D721Med (cell line): ENCODE measurements around the gene MTMR3.
"Not testable (repeated sequence)": the region's sequence is repeated elsewhere in the genome, so short reads cannot be mapped to it uniquely, and the experiment has no call there.

Experiments used
- DNase-seq: peaks from one replicate; pipeline ENCODE4 v3.0.0; 2011; ENCODE audit warnings: low spot score; ENCODE audit not compliant: insufficient read length
- FAIRE-seq: peaks from 2 replicates; lab custom pipeline; 2011; peaks lifted over from hg19 to GRCh38; lab: Jason Lieb, UNC
- TF ChIP-seq, protein P1 (sequence below): IDR thresholded peaks from 2 replicates; pipeline ENCODE4 v1.5.1; 2012; ENCODE audit warnings: mild to moderate bottlenecking, control low read depth; ENCODE audit not compliant: insufficient read depth; ENCODE audit errors: missing control alignments

Gene MTMR3

DNA sequence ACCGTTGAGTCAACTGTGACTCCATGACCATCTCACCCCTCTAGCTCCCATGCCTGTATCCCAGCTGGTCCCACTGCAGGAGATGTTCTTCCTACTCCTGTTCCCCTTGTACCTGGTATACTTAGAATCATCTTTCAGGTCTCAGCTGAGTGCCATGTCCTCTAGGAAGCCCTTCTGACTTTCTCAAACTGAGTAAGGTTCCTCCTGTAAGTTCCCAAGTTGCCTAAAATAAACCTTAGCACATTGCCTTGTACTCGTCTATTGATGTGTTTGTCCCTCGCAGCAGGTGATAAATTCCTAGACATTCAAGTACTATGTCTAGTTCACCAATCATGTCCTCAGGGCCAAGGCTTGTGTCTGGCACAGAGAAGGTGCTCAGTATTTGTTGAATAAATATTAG is 26.5 kb upstream of the MTMR3 start:
- FAIRE-seq (no peak), DNase-seq (no peak)
- TF ChIP-seq, protein P1, sequence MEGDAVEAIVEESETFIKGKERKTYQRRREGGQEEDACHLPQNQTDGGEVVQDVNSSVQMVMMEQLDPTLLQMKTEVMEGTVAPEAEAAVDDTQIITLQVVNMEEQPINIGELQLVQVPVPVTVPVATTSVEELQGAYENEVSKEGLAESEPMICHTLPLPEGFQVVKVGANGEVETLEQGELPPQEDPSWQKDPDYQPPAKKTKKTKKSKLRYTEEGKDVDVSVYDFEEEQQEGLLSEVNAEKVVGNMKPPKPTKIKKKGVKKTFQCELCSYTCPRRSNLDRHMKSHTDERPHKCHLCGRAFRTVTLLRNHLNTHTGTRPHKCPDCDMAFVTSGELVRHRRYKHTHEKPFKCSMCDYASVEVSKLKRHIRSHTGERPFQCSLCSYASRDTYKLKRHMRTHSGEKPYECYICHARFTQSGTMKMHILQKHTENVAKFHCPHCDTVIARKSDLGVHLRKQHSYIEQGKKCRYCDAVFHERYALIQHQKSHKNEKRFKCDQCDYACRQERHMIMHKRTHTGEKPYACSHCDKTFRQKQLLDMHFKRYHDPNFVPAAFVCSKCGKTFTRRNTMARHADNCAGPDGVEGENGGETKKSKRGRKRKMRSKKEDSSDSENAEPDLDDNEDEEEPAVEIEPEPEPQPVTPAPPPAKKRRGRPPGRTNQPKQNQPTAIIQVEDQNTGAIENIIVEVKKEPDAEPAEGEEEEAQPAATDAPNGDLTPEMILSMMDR: no peak

DNA sequence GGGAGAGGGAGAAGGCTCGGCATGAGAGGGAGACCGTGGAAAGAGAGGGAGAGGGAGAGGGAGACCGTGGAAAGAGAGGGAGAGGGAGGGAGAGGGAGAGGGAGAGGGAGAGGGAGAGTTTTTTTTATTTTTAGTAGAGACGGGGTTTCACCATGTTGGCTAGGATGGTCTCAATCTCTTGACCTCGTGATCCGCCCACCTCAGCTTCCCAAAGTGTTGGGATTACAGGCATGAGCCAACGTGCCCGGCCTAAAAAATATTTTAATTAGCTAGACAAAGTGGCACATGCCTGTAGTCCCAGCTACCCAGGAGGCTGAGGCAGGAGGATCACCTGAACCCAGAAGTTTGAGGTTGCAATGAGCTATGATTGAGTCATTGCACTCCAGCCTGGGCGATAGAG is 23.9 kb upstream of the MTMR3 start:
- not testable (repeated sequence) for DNase-seq, FAIRE-seq

DNA sequence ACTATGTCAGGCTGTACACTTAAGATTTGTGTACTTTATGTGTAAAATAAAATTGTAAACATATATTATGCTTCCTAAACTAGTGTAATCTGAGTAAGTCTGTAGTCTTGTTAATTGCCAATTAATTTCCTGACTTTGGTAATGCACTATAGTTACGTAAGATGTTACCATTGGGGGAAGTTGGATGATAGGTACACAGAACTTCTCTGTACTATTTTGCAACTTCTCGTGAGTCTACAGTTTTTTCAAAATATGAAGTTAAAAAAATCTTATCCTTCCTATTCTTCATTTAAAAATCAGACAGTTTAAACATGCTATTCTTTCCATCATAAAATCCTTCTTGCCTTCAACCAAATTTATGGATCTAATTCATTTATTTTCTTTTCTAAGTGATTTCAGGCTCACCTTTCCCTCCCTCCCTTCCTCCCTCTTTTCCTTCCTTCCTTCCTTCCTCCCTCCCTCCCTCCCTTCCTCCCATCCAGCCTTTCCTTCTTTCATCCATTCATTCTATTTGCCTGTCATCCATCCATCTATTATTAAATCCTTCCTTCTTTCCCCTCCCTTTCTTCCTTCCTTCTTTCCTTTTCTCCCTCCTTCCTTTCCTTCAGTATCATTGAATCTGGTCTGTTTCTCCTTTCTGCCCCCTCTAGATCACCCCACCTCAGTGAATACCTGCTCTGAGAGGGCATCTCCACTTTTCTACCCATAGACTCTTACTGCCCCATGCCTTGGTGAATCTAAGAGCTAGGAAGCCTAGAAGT is 22.8 kb upstream of the MTMR3 start:
- DNase-seq: no peak
- FAIRE-seq: no peak
- TF ChIP-seq, protein P1: no peak

DNA sequence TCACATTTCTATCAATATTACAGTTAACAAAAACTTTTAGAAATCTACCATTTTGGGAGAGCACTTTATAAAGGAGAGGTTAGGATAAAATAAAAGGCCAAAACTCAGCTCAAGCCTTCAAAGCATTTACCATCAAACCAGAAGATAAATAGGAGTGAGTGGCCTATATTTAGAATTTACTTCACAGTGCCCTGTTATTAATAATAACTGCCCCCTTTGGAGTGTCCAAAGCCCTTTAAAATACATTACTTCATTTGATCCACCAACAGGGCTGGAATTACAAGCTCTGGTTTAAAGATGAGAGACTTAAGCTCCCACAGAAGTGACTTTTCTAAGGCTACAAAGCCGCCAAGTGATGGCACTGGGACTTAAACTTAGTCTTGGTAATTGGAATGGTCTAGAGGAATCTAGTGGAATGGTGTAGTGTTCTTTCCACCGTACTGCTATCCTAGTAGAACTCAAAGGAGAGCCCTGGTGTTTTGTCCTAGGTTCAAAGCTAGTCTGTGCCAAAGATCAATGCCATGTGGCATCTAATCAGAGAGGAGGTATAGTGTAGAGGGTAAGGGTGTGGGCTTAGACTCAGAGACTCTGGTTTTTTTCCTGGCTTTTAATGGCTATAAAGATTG is 21.2 kb upstream of the MTMR3 start:
- TF ChIP-seq, protein P1: no peak
- DNase-seq: no peak
- no peak for FAIRE-seq

DNA sequence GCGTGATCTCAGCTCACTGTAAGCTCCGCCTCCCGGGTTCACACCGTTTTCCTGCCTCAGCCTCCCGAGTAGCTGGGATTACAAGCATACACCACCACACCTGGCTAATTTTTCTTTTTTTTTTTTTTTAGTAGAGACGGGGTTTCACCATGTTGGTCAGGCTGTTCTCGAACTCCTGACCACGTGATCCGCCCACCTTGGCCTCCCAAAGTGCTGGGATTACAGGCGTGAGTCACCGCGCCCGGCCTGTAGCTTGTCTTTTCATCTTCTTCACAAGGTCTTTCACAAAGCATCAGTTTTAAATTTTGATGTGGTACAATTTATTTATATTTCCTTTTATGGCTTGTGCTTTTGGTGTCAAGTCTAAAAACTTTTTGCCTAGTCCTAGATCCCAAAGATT is 17.4 kb upstream of the MTMR3 start:
- DNase-seq, FAIRE-seq: not testable (repeated sequence)

DNA sequence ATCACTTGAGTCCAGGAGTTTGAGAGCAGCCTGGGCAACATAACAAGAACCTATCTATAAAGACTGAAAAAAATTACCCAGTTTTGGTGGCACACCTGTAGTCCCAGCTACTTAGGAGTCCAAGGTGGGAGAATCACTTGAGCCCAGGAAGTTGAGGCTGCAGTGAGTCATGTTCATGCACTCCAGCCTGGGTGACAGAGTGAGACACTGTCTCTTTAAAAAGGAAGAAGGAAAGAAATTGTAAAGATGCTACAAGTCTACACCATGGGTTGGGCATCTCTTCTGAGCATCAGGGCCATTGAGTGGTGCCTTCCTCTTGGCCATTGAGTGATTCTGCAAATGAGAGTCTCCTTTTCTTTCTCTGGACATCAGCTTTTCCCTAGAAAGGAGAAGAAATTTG is 15.7 kb upstream of the MTMR3 start:
- DNase-seq (no peak), FAIRE-seq (no peak)
- TF ChIP-seq, protein P1: no peak

DNA sequence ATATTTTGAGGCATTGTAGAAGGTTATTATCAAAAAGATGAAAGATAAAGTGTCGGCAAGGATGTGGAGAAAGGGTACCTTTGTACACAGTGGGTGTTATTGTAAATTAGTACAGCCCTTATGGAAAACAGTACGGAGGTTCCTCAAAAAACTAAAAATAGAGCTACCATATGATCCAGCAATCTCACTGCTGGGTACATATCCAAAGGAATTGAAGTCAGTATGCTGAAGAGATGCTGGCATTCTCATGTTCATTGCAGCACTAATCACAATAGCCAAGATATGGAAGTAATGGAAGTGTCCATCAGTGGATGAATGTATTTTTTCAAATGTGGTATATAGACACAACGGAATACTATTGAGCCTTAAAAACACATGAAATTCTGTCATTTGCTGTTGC is 15.1 kb upstream of the MTMR3 start:
- FAIRE-seq (no peak), DNase-seq (no peak)
- TF ChIP-seq, protein P1: no peak

DNA sequence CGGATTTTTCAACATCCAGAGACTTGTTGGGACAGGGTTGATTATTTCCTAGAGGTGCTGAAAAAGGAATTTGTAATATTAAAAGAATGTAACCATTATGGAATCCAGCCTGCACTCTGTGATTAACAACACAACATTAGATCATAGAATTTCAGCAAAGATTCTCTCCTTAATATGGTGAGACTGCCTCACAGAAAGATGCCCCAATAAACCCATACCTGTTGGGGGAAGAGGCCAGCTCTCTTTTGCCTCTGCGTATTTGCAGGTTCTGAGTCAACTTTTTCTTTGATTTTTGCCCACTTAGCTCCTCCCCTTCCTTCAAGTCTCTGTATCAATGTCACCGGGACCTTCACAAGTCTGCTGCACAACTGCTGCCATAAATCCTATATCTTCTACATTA is 12.4 kb upstream of the MTMR3 start:
- TF ChIP-seq, protein P1: no peak
- no peak for DNase-seq
- no peak for FAIRE-seq
